HG02759 (cell line): ENCODE data around the gene PI4K2B.
"Not testable (repeated sequence)": the region's sequence is repeated elsewhere in the genome, so short reads cannot be mapped to it uniquely, and the experiment has no call there.

Experiments used
- ATAC-seq: cut with Tn5 transposase; IDR thresholded peaks from one replicate; pipeline ENCODE4 v1.9.1; 2021; ENCODE audit warnings: mild to moderate bottlenecking, moderate library complexity; ENCODE audit not compliant: unreplicated experiment

The PI4K2B gene

DNA sequence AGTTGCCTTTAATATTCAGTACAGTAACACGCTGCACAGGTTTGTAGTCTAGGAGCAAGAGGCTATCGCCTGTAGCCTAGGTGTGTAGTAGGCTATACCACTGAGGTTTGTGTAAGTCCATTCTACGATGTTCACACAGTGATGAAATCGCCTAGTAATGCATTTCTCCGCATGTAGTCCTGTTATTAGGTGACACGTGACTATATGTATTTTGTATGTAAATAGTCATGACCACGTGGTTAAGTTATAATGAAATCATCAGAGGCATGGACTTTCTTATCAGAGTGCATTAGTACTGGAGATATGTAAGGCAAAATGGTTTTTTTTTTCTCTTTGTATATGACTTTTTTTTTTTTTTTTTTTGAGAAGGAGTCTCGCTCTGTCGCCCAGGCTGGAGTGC is 68.8 kb downstream of the PI4K2B start:
- no peak for ATAC-seq

DNA sequence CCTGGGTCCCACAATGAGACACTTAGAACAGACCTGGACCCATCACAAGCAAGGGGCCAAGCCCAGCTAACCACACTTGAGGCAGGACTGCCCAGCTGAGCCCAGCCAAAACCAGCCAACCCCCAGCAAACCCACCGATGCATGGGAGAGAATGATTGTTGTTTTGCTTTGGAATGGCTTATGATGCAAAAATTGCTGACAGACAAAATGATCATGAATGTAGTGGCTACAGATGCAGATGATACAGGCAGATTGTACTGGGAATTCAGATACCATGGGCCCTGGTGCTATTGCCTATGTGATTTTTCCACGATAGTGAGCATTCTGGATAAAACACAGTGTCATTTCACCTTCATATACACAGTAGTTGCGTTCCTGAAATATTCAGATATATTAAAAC is 69.7 kb downstream of the PI4K2B start:
- ATAC-seq, result no peak

DNA sequence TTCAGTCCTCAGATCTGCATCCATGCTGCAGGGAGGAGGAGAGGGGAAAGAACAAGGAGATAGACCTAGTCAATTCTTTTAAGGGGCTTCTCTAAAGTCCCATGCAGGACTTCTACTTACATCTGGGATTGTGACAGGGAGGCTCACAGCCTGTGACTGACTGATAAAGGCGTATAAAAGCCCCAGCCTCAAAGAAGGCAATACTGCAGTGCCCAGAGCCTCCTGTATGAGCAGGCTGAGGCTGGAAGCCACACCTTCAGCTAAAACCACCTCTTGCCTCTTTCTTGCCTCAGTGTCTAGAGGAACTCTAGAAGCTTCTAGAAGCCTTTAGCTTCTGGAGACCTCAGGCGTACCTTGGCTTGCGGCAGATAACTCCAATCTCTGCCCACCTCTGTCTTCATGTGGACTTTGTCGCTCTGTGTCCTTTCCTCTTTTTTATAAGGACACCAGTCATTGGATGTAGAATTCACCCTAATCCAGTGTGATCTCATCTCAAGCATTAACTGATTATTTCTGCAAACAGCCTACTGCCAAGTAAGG is 72.8 kb downstream of the PI4K2B start:
- ATAC-seq, result no peak

DNA sequence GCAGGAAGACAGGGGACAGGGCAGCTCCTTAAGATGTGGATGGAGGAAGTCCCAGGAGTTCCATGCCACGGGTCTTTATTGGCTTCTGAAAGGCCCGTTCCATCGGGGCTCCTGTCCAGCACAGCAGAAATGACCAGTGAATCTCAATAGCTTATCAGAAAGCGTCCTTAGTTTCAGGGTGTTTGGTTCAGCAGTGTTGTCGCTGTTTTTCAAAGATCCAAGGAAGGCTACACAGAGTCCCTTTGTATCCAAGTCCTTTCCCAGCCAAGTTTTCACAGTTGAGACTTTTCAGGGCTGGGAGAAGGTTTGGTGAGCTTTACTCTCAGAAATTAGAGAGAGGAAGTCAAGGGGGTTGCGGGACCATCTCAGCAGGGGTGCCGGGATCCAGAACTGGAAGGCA is 73.8 kb downstream of the PI4K2B start:
- ATAC-seq, result no peak

DNA sequence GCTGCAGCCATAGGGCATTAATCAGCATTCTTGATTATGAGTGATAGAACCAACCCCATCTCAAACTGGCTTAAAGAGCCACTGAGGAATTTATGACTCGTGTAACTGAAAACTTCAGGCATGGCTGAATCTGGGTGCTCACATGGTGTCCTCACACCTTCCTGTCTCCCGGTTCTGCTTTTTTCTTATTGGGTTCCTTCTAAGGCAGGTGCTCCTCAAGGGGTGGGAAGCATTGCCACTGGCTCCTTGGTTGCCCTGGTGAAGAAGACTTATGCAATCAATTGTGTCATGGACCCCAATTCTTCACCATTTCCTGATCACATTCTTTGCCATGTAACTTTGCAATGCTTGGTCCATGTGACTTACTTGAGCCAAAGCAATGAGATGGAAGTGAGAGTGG is 74.5 kb downstream of the PI4K2B start:
- no peak for ATAC-seq

DNA sequence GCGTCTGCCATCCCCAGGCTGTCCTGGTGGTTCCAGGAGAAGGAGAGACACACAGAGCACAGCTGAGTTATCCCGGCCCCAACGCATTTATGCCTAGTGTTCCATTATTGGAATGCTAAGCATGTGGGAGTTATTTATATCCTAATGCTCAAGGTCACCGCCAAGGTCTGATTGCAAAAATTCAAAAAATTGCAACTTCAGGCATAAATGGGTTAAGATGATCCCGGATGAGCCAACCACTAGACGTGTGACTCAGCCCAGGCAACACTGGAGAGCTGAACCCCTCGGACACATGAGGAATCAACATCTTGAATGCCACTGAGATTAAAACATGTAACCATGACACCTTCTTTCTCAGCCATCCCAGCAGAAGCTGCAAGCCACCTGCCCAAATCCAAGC is 74.9 kb downstream of the PI4K2B start:
- ATAC-seq, result no peak

DNA sequence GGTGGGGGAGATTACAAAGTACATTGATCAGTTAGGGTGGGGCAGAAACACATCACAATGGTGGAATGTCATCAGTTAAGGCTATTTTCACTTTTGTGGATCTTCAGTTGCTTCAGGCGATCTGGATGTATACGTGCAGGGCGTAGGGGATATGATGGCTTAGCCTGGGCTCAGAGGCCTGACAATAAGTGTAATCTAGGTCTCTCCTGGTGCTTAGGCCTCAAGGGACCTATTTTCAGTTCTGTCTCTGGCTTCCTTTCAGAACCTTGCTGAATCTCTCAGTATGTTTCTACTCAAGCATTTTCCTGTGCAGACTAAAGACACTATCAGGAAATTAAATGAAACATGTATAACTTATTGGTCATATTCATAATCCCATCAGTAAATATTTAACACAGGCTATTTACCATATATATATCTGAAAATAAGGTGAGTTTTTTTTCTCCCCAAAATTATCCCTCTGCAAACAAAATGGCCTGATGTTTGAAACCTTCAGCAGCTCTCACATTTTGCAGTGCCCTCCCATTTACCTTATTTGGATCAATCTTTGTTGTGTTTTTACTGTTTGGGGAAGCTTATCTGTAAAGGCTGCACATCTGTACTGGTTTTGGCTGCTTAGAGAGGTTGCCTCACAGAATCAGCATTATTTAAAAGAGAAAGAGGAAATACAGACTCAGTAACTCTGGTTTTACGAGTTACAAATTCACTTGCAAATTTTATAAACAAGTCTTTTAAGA is 76.4 kb downstream of the PI4K2B start:
- ATAC-seq, result peak; percentile 65

DNA sequence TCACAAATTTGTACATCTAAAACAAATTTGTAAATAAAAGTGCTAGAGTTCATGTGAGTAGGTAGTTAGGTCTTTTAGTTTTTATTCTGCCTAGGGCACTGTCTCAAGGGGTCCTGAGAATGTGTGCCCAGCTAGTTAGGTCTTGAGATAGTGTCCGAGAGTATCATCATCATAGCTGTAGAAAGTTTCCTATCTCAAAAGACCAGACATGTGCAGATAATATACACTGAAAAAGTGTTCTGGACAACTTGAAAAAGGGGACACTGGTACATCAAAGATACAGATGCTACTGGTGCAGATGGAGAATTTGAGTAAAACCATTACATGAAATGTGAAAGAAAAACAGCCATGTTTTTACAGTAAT is 77.0 kb downstream of the PI4K2B start:
- peak; percentile 16 for ATAC-seq

DNA sequence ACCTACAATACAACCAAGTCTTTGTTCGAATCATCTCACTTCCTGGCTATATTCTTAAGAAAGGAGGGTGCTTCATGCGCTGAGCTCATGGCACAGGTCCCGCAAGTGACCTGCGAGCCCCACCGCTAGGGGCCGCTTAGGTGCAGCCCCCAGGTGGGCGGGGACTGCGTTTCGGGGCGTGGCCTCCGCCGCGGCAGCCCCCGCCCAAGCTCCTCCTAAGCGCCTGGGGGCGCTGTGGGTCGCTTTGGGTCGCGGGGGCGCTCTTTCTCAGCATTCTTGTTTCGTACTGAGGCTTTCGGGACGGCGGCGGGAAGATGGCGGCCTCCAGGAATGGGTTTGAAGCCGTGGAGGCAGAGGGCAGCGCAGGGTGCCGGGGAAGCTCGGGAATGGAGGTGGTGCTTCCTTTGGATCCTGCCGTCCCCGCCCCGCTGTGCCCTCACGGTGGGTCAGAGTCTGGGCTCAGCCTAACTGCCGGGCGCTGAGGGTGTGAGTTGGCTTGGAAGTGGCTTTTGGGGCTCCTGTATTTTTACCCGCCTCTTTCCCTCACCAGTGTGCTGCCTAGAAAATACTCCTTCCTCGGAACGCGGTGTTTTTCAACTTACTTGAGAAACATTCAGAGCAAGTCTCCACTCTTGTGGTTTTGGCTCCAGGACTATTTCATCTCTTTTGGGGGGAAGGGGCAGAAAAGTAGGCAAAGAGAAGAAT is 78.8 kb downstream of the PI4K2B start, which contains the start of gene ZCCHC4:
Gene ZCCHC4 (plus strand): TSS at position 279 of the 705 bp plus-strand sequence. CDS start 36 bp downstream, at position 315.
- ATAC-seq, result peak; percentile 90

DNA sequence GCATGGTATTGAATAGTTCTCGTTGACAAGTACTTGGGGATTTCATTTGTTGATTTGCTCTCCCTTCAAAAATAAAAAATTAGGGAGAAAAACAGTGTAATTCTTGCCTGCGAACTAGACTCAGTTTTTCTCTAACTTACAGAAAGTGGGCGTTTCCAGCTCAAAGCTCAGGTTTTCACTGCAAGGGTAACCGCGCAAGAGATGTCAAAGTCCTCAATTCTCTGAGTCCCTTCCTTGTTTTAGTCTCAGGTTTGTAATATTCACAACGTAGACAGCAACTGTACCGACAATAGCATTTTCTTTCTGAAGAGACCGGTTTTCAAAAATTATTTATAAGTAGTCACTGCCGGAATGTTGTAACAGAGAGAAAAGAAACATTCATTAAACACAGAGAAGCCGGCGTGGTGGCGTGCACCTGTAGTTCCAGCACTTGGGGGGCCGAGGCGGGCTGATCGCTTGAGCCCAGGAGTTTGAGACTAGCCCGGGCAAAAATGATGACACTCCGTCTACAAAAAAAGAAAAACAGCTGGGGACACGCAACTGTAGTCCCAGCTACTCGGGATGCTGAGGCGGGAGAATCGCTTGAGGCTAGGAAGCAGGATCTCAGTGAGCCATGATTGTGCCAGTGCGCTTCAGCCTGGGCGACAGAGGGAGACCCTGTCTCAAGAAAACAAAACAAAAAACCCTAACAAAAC is 79.5 kb downstream of the PI4K2B start:
- no peak for ATAC-seq

DNA sequence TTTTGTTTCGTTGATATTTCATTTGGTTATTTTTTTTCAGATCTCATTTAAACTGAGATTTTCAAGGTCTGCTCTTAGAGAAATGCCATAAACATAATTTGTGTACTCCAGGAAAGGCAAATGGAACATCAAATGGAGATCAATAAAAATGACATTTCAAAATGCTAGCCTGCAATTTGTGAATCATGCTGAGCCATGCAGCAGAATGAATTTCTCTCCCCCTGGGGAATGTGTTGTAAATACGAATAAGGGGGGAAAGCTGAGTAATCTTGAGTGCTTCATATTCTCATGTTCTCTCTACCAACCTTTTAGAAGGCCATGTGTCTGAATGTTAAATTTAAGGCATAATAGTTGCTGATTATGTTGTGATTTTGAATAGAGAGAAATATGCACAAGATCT is 86.5 kb downstream of the PI4K2B start:
- ATAC-seq, result no peak

DNA sequence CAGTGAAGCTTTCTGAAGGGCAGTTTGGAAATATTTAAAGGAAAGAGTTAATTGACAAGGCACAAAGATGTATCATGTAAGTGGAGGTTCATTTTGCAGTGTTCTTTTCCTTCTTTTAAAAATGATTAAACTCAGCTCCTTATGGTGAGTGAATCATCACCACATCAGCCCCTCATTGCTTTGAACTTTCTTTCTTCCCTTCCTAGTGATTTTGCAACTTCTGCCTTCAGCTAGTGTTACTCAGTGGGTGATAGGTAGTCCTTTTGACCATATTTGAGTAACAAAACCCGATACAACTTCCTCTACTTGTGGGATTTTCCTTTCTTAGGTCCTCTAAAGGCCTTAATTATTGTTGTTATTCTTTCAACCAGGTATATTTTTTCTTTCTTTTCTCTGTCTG is 86.9 kb downstream of the PI4K2B start:
- no peak for ATAC-seq

DNA sequence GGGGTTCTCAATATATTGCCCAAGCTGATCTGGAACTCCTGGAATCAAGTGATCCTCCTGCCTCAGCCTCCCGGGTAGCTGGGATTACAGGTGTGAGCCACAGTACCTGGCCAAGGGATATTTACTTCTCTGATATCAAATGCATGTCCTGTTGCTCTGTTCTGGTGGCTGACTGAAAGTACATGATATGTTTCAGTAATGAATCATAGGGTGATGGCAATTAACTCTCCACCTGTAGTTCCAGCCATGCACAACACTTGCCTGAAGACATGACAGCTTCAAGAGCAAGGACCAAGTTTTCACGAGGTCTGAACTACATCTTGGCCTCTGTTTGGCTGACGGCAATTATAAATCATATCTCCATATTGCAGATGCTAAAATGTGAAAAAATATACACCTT is 87.9 kb downstream of the PI4K2B start:
- no peak for ATAC-seq

DNA sequence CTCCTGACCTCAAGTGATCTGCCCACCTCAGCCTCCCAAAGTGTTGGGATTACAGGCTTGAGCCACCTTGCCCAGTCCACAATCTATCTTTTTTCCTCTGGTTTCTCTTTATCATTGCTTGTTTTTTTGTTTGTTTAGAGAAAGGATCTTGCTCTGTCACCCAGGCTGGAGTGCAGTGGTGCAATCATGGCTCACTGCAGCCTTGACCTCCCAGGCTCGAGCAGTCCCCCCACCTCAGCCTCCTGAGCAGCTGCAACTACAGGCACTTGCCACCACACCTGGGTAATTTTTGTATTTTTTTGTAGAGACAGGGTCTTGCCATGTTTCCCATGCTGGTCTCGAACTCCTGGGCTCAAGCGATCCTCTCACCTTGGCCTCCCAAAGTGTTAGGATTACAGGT is 94.6 kb downstream of the PI4K2B start:
- not testable (repeated sequence) for ATAC-seq
